Duodenal mucosa (tissue), 2 donors: Measurements from ENCODE around the gene RGS14.
"Not testable (repeated sequence)": the region's sequence is repeated elsewhere in the genome, so short reads cannot be mapped to it uniquely, and the experiment has no call there.

Experiments
- H3K27ac ChIP-seq: one replicate; pipeline ENCODE4 v1.7.0; 2013; ENCODE audit warnings: low read depth, low read length
- H3K27me3 ChIP-seq, 2 donors: one replicate each; pipeline ENCODE4 v1.7.0; 2013; ENCODE audit warnings: low read length in 2 of 2, control low read depth in 1 of 2; ENCODE audit not compliant: insufficient read depth in 2 of 2, control insufficient read depth in 1 of 2
- H3K36me3 ChIP-seq, 2 donors: one replicate each; pipeline ENCODE4 v1.7.0; 2013; ENCODE audit warnings: low read length in 2 of 2, control low read depth in 1 of 2; ENCODE audit not compliant: insufficient read depth in 2 of 2, control insufficient read depth in 1 of 2
- H3K4me1 ChIP-seq, 2 donors: one replicate each; pipeline ENCODE4 v1.7.0; 2013; ENCODE audit warnings: low read length in 2 of 2, control low read depth in 1 of 2; ENCODE audit not compliant: insufficient read depth in 2 of 2, control insufficient read depth in 1 of 2
- H3K4me3 ChIP-seq, 2 donors: one replicate each; pipeline ENCODE4 v1.7.0; 2013; ENCODE audit warnings: low read length in 2 of 2, low read depth in 1 of 2
- H3K9ac ChIP-seq, 2 donors: one replicate each; pipeline ENCODE4 v1.7.0; 2013; ENCODE audit warnings: low read length in 2 of 2, low read depth in 1 of 2
- H3K9me3 ChIP-seq, 2 donors: one replicate each; pipeline ENCODE4 v1.7.0; 2013; ENCODE audit warnings: low read length in 2 of 2, control low read depth in 1 of 2; ENCODE audit not compliant: control insufficient read depth in 1 of 2

The RGS14 gene

DNA sequence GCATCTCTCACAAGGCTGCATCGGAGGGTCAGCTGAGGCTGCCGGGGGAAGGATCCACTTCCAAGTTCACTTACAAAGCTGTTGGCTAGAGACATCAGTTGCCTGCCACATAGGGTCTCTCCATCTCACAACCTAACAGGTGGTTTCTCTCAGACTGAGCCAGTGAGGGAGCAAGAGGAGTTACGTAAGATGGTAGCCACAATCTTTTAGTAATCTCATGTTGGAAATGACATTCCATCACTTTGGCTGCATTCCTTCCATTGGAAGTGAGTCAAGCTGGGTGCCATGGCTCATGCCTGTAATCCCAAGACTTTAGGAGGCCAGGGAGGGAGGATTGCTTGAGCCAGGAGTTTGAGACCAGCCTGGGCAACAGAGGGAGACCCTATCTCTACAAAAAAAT lies 61.3 kb downstream of the RGS14 start:
- no peaks in the 10 kb centered on the region for H3K27me3 ChIP-seq
- no peak overlapping the region for H3K27ac ChIP-seq
- peaks cover 8 to 13% of the 10 kb centered on the region in 2 donors for H3K4me1 ChIP-seq
- no peak overlapping the region for H3K9ac ChIP-seq
- H3K4me3 ChIP-seq: no peak overlapping the region
- no peaks in the 10 kb centered on the region for H3K9me3 ChIP-seq
- no peaks in the 10 kb centered on the region for H3K36me3 ChIP-seq

- not testable (repeated sequence) for H3K9ac ChIP-seq, H3K27ac ChIP-seq, H3K4me3 ChIP-seq, H3K9me3 ChIP-seq, H3K27me3 ChIP-seq, H3K36me3 ChIP-seq
- peaks cover 12 to 18% of the 10 kb centered on the region in 2 donors for H3K4me1 ChIP-seq
Measured at GRCh38 chr5:177420472-177420871, 62.7 kb downstream of the RGS14 start.

DNA sequence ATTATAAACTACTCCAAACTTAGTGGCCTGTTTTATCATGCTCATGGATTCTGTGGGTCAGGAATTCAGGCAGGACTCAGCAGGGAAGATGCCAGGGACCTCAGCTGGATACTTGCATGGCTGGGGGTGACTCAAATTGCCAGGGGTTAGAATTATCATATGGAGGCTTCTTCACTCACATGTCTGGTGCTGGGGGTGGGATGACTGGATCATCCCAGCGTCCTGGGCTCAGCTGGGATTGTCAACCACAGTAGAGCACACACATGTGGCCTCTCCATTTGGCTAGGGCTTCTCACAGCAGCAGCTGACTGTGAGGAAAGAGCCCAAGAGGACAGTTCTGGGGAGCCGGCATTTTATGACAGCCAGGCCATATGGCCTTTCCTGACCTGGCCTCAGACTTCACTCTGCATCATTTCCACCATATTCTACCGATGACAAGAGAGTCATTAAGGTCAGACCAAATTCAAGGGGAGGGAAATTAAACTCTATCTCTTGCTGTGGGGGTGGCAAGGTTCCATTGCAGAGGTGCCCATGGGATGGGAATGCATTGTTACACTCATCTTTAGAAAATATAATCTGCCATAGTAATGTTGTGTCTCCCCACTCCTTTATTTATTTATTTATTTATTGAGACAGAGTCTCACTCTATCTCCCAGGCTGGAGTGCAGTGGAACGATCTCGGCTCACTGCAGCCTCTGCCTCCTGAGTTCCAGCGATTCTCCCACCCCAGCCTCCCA lies 63.5 kb downstream of the RGS14 start:
- H3K27ac ChIP-seq: no peak overlapping the region
- H3K27me3 ChIP-seq: no peaks in the 10 kb centered on the region
- peaks cover 12 to 18% of the 10 kb centered on the region in 2 donors for H3K4me1 ChIP-seq
- no peak overlapping the region for H3K4me3 ChIP-seq
- H3K36me3 ChIP-seq: no peaks in the 10 kb centered on the region
- no peak overlapping the region for H3K9ac ChIP-seq
- no peaks in the 10 kb centered on the region for H3K9me3 ChIP-seq
